ENCODE data around the gene SVOPL. TPM values are rescaled to one million over a fixed set of nuclear protein-coding genes. Genes with fewer than 3 reads are reported as not detected.

SVOPL gene
- total and polyA plus RNA-seq, 2 donors (not counting 1 experiment from before 2014, with no cell fraction given), result not detected

DNA sequence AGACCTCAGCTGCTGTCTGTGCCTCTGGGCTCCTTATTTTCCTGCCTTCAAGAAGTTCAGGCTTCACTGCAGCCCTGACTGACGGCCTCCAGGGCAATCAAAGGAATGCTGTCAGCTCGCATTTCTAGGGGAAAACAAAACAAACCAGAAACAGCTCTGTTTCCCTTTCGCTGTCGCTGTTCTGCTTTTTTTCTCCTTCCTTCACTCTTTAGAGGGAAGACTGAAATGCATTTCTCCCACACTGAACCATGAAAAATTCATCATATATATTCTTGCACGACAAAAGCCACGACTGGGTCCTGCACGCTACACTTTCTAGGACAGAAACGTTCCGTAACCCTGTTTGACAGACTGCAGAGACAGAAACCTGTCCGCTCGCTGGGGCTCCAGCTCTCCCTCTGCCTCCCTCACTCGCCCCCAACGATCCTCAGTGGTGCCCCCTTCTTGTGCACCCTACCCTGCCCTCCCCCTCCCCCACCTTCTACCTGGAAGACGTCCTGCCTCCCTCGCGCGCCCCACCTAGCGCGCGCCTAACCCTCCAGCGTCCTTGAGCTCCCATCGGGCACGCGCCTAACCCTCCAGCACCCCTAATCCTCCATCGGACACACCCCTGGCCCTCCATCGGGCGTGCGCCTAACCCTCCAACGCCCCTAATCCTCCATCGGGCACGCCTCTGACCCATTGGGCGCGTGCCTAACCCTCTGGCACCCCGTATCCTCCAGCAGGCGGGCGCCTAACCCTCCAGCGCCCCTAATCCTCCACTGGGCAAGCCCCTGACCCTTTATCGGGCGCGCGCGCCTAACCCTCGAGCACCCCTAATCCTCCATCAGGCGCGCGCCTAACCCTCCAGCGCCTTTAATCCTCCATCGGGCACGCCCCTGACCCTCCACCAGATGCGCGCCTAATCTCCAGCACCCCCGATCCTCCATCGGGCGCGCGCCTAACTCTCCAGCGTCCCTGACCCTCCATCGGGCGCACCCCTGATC, 37.1 kb downstream of the SVOPL start:
- TF ChIP-seq, protein P1, sequence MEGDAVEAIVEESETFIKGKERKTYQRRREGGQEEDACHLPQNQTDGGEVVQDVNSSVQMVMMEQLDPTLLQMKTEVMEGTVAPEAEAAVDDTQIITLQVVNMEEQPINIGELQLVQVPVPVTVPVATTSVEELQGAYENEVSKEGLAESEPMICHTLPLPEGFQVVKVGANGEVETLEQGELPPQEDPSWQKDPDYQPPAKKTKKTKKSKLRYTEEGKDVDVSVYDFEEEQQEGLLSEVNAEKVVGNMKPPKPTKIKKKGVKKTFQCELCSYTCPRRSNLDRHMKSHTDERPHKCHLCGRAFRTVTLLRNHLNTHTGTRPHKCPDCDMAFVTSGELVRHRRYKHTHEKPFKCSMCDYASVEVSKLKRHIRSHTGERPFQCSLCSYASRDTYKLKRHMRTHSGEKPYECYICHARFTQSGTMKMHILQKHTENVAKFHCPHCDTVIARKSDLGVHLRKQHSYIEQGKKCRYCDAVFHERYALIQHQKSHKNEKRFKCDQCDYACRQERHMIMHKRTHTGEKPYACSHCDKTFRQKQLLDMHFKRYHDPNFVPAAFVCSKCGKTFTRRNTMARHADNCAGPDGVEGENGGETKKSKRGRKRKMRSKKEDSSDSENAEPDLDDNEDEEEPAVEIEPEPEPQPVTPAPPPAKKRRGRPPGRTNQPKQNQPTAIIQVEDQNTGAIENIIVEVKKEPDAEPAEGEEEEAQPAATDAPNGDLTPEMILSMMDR (IDR thresholded peaks at IDR 0.05), result no peak
- no peak for TF ChIP-seq EZH2 (IDR thresholded peaks at IDR 0.05; ENCODE audit: borderline replicate concordance, insufficient read depth, low read depth, low read length, poor library complexity, severe bottlenecking)
- Histone ChIP-seq H3K4me3 (ENCODE audit: control extremely low read depth in 1 of 5, extremely low read depth in 1 of 5, insufficient read depth in 1 of 5, low read depth in 2 of 5, low read length in 4 of 5) (no peak overlapping the region), H3K36me3 (replicated peaks in 1 of 2; ENCODE audit: control extremely low read depth in 1 of 2, control insufficient read depth in 1 of 2, extremely low read depth in 1 of 2, insufficient read depth in 2 of 2, low read length in 1 of 2) (no peaks in the 10 kb centered on the region), H3K79me2 (ENCODE audit: control insufficient read depth, insufficient read depth, low read length) (no peaks in the 10 kb centered on the region), H4K20me1 (ENCODE audit: control insufficient read depth, insufficient read depth, low read length, poor library complexity, severe bottlenecking) (no peaks in the 10 kb centered on the region), H3K9ac (ENCODE audit: low read length) (no peak overlapping the region), H3K4me2 (replicated peaks; ENCODE audit: low read depth, low read length, poor library complexity, severe bottlenecking) (peak overlapping the region; percentile 46), H3K9me3 (ENCODE audit: control extremely low read depth in 1 of 3, control insufficient read depth in 2 of 3, insufficient read depth in 1 of 3, low read length in 2 of 3) (peaks cover 0 to 9% (median 0%) of the 10 kb centered on the region in 3 donors), H2AFZ (ENCODE audit: insufficient read depth, low read depth, low read length, poor library complexity, severe bottlenecking) (peak overlapping the region; percentile 16), H3K4me1 (ENCODE audit: control insufficient read depth in 2 of 2, insufficient read depth in 2 of 2, low read length in 2 of 2) (peaks cover 0 to 5% of the 10 kb centered on the region in 2 donors), H3K27ac (ENCODE audit: low read length in 2 of 2) (no peak overlapping the region), H3K27me3 (replicated peaks in 1 of 4; ENCODE audit: control extremely low read depth in 1 of 4, control insufficient read depth in 3 of 4, insufficient read depth in 4 of 4, low read length in 3 of 4) (peaks cover 0 to 13% (median 8%) of the 10 kb centered on the region in 4 experiments)
- DNase-seq (no peak), ATAC-seq (ENCODE audit: low read depth) (no peak)
- intact Hi-C loops (cut with micrococcal nuclease), result no loop called here
- Mint-ChIP-seq H3K4me1 (peaks cover 2% of the 10 kb centered on the region), H3K27me3 (peaks cover 15% of the 10 kb centered on the region), H3K4me3 (no peak overlapping the region), H3K27ac (no peak overlapping the region), H3K9me3 (ENCODE audit: insufficient read depth) (no peaks in the 10 kb centered on the region)
- ChIA-PET CTCF (no interaction called here), POLR2A (no interaction called here)
- 31% methylated on average over 59 of the region's 59 CpGs for WGBS (ENCODE audit: insufficient coverage)

DNA sequence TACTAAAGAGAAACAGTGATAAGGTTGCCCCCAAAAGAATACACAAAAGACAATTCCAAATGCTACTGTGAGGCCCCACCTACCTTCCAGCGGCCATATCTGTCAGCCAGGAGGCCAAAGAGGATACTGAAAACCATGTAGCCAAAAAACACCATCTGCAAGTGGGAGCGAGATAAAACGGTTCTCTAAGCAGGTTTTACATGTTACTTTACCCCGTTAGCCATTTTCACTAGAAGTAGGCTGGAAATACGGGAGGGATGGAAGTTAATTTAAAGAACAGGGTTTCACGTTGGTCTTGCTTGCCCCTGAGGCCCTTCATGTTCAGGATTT, 38.2 kb downstream of the SVOPL start:
- Histone ChIP-seq H3K79me2 (ENCODE audit: control insufficient read depth, insufficient read depth, low read length) (no peaks in the 10 kb centered on the region), H3K9me3 (ENCODE audit: control extremely low read depth in 1 of 3, control insufficient read depth in 2 of 3, insufficient read depth in 1 of 3, low read length in 2 of 3) (peaks cover 0 to 9% (median 0%) of the 10 kb centered on the region in 3 donors), H3K4me3 (ENCODE audit: control extremely low read depth in 1 of 5, extremely low read depth in 1 of 5, insufficient read depth in 1 of 5, low read depth in 2 of 5, low read length in 4 of 5) (no peak overlapping the region), H4K20me1 (ENCODE audit: control insufficient read depth, insufficient read depth, low read length, poor library complexity, severe bottlenecking) (no peaks in the 10 kb centered on the region), H3K4me1 (ENCODE audit: control insufficient read depth in 2 of 2, insufficient read depth in 2 of 2, low read length in 2 of 2) (peaks cover 0 to 5% of the 10 kb centered on the region in 2 donors), H3K9ac (ENCODE audit: low read length) (no peak overlapping the region), H3K27ac (ENCODE audit: low read length in 2 of 2) (no peak overlapping the region), H2AFZ (ENCODE audit: insufficient read depth, low read depth, low read length, poor library complexity, severe bottlenecking) (no peak overlapping the region), H3K27me3 (replicated peaks in 1 of 4; ENCODE audit: control extremely low read depth in 1 of 4, control insufficient read depth in 3 of 4, insufficient read depth in 4 of 4, low read length in 3 of 4) (peaks cover 0 to 13% (median 8%) of the 10 kb centered on the region in 4 experiments), H3K4me2 (replicated peaks; ENCODE audit: low read depth, low read length, poor library complexity, severe bottlenecking) (no peak overlapping the region), H3K36me3 (replicated peaks in 1 of 2; ENCODE audit: control extremely low read depth in 1 of 2, control insufficient read depth in 1 of 2, extremely low read depth in 1 of 2, insufficient read depth in 2 of 2, low read length in 1 of 2) (no peaks in the 10 kb centered on the region)
- Mint-ChIP-seq H3K27ac (no peak overlapping the region), H3K9me3 (ENCODE audit: insufficient read depth) (no peaks in the 10 kb centered on the region), H3K4me1 (peaks cover 2% of the 10 kb centered on the region), H3K27me3 (peaks cover 13% of the 10 kb centered on the region), H3K4me3 (no peak overlapping the region)
- 74% methylated on average over 4 of the region's 6 CpGs for WGBS (ENCODE audit: insufficient coverage)
- POLR2A ChIA-PET, result no interaction called here
- DNase-seq (no peak), ATAC-seq (ENCODE audit: low read depth) (no peak)
- CTCF ChIA-PET, result no interaction called here
- intact Hi-C loops (cut with micrococcal nuclease), result no loop called here
- TF ChIP-seq, protein P1 (IDR thresholded peaks at IDR 0.05), result no peak
- TF ChIP-seq EZH2 (IDR thresholded peaks at IDR 0.05; ENCODE audit: borderline replicate concordance, insufficient read depth, low read depth, low read length, poor library complexity, severe bottlenecking), result no peak
